NCI-H524 (cell line): ENCODE measurements around the gene ZDHHC11B.
"Not testable (repeated sequence)": the region's sequence is repeated elsewhere in the genome, so short reads cannot be mapped to it uniquely, and the experiment has no call there.

ENCODE experiments used
- DNase-seq, 2 experiments: peaks; one replicate each; lab custom pipeline; 2025; lab: John Stamatoyannopoulos, UW

Gene ZDHHC11B

DNA sequence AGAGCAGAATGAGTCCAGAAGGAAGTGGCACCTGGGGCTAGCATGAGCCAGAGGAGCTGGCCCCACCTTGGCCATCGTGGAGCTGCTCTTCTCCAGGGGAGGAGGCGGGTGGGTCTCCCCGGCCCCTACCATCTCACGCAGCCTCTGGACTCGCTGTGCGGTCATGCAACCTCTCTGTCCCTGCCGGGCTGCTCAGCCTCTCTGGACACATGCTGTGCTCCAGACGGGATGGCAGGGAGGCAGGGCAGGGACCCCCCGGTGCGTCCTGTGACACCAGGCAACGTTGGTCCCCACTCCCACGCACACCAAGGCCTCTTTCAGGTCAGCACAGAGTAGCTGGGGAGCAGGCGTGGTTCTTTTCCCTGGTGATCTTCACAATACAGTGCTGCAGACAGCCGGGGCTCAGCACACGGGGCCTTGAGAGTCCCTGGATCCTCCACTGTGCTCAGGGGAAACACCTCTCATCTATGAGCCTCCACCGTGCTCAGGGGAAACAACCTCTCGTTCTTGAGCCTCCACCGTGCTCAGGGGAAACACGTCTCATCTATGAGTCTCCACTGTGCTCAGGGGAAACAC, 30.9 kb downstream of the ZDHHC11B start:
- not testable (repeated sequence) for DNase-seq

DNA sequence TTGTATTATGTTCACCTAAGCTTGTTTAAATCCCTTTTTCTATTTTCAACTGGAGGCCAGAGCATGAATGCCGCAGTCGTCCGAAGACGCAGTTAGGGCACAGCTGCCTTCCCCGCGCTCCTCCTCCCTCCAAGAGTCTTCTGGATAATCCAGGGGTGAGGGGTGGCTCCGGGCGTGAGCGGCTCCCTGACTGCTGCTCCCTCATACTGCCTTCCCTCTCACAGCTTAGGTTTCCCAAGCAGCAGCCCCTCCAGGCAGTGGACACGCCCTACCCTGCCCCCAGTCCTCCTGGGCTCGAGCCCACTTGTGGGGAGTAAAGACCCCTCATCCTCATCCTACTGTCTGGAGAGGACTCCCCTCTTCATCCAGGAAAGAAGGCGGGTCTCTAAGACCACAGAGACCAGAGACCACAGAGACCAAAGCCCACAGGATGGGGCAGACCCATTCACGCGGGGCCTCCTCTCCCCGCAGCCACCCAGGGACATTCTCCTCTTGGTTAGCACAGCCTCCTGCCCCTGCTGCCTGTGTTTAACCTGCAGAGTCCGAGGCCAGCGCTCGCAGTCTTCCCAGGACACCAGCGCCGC, 31.9 kb downstream of the ZDHHC11B start:
- not testable (repeated sequence) for DNase-seq

DNA sequence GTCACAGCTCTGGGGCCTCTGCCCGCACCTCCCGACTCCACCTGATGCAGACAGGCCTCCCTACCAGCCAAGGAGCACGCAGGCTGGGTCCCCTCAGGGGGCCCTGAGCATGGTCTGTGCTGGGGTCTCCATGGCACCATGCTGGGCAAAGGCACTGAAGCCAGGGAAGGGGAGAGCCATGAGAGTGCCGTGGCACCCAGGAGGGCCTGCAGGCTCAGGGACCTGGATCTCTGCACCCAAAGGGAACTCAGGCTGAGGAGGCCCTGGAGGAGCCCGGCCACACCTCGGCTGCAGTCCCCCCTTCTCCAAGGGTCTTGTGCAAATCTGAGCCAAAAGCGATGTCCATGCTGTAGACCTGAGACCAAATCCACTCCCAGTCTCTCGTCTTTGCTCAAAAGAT, 32.5 kb downstream of the ZDHHC11B start:
- not testable (repeated sequence) for DNase-seq

DNA sequence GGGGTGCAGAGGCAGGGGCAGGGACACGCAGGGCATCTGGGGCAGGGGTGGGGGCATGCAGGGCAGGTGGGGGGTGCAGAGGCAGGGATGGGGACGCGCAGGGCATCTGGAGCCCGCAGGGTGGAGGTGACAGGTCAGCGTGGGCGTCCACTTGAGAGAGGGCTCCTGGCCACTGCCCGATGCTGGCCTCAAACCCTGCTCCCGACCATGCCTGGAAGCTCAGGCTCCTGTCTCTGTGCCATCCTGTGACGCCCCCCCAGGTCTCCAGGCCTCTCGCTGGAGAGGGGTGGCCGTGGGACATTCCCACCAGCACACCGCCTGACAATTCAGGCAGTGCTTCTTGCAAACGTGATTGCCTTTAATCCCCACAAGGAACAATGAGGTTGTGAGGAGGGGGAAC, 33.0 kb downstream of the ZDHHC11B start:
- DNase-seq = no peak

DNA sequence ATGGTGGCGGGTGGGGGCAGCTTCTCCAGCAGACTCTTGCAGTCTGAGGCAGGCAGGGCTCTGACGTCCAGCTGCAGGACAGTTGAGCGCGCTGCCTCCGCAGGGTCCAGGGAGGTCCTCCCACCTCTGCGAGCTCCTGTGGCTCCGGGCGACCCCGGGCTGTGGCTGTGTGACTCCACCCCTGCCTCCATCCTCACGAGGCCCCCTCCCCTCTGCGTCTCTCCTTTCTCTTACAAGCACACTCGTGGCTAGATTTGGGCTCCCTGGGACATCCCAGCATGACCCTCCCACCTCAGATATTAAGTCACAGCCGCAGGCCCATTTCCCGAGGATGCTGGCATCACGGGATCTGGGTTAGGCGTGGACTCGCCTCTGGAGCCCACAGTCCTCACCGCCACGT, 34.3 kb downstream of the ZDHHC11B start:
- not testable (repeated sequence) for DNase-seq

DNA sequence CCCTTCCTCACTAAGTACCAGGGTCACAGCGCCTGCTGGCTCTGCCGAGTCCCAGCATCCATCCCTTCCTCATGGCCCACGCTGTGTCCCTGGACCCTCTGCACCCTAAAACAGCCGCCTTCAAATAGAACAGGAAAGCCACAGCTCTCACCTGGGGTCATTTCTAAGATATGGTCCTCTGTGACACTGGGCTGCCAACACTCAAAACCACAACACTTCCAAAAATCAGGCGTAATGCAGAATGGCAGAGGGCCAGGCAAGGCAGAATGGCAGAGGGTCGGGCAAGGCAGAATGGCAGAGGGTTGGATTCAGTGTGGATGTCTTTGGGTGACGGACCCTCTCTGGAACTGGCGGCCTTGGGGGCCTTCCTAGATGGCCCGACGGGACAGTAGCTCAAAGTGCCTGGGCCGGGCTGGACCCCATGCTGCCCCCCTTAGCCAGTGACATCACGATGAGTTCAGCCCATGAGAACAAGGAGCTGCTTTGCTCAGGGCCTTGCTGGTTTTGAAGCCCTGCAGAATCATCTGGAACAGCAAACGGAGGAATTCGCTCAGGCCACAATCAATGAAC, 35.3 kb downstream of the ZDHHC11B start:
- DNase-seq = no peak

DNA sequence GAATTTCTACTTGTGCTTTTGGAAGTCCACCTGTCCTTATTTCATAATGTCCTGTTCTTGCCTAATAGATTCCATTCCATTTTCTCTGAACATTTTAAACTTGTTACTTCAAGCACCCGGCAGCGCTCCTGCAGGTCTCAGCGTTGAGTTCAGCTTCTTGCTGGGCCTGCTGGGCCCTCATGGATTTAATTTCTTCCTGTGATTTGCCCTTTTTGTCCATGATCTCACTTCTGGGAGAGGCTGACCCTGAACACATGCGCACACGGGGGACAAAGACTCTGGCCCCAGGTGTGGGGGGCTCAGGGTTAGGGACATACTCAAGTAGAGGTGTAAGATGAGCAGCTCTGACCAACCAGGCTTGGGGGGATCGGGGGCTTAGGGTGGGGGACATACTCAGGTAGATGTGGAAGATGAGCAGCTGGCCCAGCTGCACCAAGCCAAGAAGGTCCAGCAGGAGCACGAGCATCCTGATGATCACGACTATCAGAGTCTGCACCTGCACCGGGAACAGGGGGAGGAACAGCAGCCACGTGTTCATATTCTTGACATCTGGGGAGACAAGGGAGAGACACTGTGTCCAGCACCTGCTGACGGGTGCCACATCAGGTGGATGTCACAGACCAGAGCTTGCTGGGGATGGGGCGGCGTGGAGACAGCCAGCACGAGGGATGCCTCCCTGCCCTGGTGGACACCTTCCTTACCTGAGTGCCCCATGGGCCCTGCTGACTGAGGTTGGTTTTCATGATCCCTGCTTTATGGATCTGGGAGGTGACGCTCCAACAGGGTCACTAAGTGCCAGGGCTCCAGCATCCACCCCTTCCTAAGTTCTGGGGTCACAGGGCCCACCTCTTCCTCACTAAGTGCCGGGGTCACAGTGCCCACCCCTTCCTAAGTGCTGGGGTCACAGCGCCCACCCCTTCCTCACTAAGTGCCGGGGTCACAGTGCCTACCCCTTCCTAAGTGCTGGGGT, 36.2 kb downstream of the ZDHHC11B start:
- not testable (repeated sequence) for DNase-seq

DNA sequence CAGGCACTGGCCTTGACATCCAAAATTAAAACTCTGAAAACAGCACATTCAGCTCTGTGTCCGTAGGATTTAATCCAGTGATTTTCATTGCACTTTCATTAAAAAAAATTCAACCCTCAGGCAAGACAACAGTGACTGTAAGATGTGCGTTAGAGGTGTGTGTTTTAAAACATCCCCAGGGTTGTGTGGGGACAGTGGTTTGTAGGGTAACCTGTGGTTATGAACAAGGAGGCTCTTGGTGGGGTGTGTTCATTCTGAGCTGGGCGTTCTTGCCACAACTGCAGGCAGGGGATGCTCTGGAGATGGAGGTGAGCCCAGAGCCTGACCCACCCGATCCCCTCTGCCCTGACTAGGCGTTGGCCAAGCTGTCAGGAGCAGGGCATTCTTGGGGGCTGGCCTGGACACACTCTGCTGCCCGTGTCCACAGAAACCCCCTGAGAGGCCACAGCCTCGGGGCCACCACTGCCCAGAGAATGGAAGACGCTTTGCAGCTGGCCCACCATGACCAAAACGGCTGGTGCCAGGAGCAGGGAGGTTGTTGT, 37.2 kb downstream of the ZDHHC11B start:
- not testable (repeated sequence) for DNase-seq

DNA sequence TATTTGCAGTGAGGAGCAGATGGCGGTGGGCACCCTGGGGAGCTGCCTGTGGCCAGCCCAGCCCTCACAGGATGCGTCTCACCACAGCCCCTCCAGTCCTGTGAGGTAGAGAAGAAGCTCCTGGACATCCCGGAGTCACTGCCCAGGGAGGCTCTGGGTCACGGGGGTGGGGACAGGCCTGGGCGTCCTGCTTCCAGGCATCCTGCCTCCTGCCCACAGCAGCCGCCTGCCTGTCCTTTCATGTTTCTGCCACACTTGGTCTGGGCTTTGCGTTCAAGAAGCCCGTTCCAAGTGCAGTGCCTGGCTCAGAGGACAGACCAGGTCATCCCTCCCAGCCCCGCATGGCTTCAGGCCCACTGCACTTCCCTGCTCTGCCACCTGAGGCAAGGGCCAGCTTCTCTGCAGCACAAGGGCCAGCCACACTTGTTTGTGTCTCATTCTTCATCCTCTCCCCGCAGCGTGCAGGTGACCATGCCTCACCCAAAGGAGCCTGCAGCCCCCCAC, 38.2 kb downstream of the ZDHHC11B start:
- no peak for DNase-seq

DNA sequence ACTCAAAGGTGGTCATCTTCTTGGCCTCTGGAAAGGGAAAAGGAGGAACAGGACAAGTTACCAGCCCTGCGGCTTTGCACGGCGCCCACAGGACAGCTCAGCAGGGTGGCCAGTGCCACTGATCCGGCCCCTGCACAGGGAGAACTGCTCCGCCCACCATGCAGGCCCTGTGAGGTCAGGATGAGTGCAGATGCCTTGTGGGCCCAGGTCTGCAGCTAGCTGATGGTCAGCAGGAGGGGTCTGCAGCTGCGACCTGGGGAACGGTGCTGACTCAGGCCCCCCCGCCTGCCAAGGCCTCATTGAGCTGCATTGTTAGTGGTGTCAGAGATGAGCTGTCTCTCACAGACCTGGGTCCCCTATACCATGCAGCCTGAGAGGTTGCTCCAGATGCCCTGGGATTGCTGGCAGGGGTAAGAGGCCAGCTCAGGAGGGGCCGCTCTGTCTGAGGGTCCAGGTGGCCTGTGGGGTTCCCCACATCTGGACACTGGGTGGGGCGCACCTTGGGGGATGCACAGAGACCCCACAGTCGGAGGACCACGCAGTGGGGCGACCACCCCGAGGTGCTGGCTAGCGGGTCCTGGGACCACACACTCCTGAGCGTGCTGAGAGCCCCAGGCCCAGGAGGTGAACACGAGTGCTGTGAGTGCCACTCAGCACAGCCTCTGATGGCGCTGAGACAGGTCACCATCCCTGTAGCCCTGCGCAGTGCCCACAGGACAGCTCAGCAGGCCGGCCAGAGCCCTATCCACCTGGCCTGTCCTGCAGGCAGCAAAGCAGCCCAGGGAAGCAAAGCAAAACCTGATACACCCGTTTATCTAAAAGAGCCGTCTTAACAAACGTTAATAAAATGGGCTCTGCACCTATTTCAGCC, 39.0 kb downstream of the ZDHHC11B start:
- not testable (repeated sequence) for DNase-seq

DNA sequence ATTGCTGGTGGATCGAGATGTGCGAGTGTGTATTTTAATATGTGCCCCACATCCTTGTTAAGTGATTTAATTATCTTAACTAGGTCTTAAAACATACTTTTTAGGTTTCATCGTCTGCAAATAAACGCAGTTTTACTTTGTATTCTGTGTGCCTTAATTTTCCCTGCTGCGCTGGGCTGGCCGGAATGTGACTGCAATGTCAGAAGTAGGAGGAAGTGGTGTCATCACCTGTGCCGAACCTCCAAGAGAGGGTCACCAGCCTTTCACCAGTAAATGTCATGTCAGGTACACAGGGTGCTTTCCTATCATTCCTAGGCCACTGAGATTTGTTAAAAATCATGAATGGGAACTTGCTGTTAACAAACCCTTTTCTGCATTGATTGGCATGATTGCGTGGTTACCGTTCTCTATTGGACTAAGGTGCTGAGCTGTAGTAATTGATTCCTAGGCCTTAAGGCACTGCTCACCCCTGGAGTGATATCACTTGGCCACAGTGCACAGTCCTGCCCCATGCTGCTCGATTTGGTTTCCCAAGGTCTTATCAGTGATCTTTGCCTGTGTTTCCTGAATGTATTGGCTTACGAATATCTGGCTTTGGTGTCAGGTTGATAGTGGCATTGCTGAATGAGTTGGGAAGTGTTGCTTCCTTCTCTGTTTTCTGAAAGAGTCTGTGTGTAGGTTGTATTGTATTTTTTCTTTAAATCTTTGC, 40.7 kb downstream of the ZDHHC11B start:
- DNase-seq = not testable (repeated sequence)

DNA sequence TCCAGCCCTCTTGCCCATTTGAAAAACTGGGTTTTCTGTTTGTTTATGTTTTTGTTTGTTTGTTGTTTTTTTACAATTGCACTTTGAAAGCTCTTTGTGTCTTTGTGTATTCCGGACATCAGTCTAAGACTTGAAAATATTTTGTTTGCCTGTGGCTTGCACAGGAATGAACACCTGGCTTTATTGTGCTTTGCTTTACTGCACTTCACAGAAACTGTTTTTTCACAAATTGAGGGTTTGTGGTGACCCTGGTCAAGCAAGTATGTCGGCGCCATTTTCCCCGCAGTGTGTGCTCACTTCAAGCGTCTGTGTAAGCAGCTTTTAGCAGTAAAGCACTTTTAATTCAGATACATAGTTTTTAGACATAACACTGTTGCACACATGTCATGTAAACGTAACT, 42.3 kb downstream of the ZDHHC11B start:
- not testable (repeated sequence) for DNase-seq

DNA sequence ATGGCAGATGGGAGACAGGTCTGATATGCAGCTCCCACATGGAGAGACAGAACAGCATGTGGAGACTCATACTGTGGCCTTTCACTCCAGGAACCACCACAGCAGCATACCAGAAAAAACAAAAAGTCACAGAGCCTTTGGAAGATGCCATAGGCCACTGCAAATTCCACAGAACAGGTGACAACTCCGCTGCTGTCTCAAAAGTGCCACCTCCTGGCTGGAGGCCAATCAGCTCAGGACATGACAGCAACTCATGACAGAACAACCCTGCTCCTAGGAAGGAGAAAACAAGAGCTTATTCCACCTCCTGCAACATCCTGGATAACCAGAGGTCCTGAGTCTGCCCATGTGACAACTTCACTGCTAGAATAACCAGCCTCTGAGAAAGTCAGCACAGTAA, 50.4 kb downstream of the ZDHHC11B start:
- DNase-seq = not testable (repeated sequence)

DNA sequence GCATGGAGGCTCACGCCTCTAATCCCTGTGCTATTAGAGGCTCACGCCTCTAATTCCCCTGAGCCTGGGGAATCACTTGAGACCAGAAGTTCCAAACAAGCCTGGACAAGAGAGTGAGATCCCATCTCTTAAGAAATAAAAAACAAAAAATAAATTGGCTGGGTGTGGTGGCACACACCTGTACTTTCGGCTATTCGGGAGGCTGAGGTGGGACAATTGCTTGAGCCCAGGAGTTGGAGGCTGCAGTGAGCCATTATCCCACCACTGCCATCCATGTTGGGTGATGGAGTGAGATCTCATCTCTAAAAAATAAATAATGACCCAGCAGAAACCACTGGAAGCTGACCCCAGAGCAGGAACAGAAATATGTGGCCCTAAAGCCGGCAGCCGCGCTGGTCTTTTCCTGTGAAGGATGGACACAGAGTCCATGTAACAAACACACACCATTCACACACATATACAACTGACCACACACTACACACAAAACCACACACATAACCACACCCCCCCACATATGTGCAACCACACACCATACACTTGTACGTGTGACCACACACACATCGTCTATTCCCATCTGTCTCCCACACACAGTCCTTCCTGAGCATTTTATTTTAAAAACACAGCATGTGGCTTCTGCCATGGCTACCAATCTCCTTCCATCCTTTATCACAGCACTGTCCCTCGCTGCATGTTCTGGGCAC, 51.6 kb downstream of the ZDHHC11B start:
- not testable (repeated sequence) for DNase-seq

DNA sequence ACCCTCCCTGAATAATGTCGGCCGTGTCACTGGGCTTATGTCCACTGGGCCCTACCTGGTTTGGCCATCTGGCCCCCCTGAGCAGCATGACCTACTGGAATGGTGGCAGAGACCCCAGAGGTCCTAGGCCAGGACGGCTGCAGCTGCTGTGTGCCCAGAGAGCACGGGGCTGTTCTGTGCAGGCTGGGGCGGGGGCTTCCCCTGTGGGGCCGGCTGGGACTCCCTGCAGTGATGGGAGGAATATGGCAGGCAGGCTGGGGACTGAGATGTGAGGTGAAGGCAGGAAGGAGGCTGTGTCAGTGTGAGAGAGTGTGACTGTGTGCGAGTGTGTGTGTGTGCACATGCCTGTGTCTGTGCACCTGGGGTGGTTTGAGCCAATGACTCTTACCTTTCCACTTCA, 55.3 kb downstream of the ZDHHC11B start:
- not testable (repeated sequence) for DNase-seq

DNA sequence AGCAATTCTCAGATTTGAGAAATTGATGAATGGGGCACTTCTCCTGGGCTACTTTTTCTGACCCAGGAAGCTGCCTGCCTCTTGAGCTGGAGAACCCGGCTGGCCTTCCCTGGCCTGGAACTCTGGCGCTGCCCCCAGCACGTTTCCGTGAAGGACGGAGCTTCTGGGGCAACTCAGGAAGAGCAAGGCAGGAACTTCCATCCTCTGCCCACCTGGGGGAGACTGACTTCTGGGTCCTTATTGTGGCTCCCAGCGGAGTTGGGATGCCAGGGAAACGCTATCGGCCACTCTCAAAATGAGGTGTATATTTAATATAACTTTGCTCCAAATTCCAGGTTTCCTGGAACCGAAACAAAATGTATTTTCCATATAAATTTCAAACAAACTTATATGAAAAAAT, 57.4 kb downstream of the ZDHHC11B start:
- DNase-seq = peak in 1 of 2 experiments; percentile 18

DNA sequence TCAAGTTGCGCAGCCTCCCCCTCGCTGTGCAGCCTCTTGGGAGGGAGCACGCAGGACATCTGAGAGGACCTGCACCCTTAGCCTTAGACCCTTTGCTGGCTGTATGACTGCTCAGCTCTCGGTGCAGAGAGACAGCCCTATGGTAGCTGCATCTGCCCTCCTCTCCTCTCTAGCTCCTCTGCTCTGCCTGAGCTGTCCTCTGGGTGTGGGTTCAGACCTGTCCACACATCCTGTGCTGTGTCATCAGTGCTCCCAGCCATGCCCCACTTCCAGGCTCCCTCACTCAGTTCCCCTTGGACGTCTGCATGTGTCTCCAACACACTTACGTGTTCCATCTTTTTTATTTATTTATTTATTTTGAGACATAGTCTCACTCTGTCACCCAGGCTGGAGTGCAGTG, 60.7 kb downstream of the ZDHHC11B start:
- not testable (repeated sequence) for DNase-seq

DNA sequence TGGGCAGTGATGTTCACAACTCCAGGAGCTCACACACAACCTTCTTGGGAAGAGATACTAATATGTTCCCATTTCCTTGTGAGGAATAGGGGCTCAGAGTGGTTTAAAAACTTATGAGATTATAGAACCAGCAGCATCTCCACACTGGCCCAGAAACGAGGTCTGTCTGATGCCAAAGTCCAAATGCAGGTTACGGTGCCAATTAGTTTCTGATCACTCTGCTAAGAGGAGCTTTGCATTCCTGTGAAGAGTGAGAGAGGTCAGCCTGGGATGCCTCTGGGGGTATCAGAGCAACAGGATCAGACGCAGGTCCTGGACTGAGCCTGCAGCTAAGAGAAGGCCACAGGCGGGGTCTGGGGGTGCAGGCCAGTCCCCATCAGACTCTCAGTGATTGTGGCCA, 61.2 kb downstream of the ZDHHC11B start:
- not testable (repeated sequence) for DNase-seq

DNA sequence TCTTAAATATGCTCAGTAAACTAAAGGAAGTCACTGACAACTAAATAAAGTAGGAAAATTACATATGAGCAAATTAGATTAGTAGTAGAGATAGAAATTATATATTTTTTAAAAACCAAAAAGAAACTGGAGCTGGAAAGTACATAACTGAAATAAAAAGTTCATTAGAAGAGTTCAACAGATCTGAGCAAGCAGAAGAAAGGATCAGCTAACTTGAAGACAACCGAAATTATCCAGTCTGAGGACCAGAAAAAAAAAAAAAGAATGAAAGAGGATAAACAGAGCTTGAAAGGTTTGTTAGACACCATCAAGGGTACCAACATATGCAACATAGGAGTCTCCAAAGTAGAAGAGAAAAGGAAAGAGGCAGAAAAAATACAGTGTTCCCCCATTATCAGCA, 65.2 kb downstream of the ZDHHC11B start:
- DNase-seq = not testable (repeated sequence)

DNA sequence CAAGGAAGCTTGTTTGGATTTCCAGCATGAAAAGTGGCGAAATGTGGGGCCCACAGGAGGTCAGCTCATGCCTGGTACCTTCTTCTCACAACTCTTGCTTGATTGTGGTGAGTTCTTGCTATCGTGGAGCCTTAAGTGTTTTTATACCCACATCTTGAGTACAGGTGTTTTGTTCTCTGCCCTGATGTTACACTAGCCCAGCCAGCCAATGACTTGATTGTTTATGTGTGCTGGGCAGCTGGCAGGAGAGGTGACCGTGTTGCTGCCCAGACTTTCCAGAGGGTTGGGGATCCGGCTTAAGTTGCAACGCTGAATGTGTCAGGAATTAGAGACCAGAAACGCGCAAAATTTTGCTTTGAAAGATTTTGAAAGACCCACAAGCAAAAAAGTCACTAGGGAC, 67.4 kb downstream of the ZDHHC11B start:
- DNase-seq = no peak
